SK-N-SH (cell line): ENCODE results near the gene ZNF700. TPM values are rescaled to one million over a fixed set of nuclear protein-coding genes. Genes with fewer than 3 reads are reported as not detected.

Experiments
- CTCF ChIA-PET: fragments of 300-600, 350-600 bp; formaldehyde crosslinking; extraction: SDS; loops from one replicate; lab custom pipeline; 2021; lab: Yijun Ruan, JAX
- POLR2A ChIA-PET: fragments of 350-600 bp; sonication (Branson Sonifier 250); formaldehyde crosslinking; extraction: SDS; loops from one replicate; lab custom pipeline; 2020; ENCODE audit warnings: antibody characterized with exemption, inconsistent platforms; lab: Yijun Ruan, JAX
- DNase-seq: peaks from one replicate; pipeline ENCODE4 v3.0.0; 2012
- H2AFZ ChIP-seq: fragments of 200-600 bp; sonication (generic); 2 replicates; pipeline ENCODE4 v1.8.1; 2016; ENCODE audit warnings: antibody characterized with exemption, mild to moderate bottlenecking, low read depth
- H3F3A ChIP-seq: fragments of 200-600 bp; sonication (generic); replicated peaks from 2 replicates; pipeline ENCODE3; 2016; ENCODE audit warnings: antibody characterized with exemption, mild to moderate bottlenecking; ENCODE audit not compliant: insufficient read depth
- H3K27ac ChIP-seq, 2 experiments: fragments of 200-500 bp in 1 of 2; fragments of 200-600 bp in 1 of 2; sonication (Bioruptor generic) in 1 of 2; sonication (generic), shearing (Covaris generic) in 1 of 2; 2 replicates each; pipeline versions ENCODE4 v1.5.1 to v1.6.1; 2014 to 2016; ENCODE audit warnings: low read depth in 2 of 2, inconsistent platforms in 1 of 2, low read length in 1 of 2, mild to moderate bottlenecking in 1 of 2, mixed read lengths in 1 of 2
- H3K27me3 ChIP-seq: fragments of 200-600 bp; sonication (generic), shearing (Covaris generic); 2 replicates; pipeline ENCODE4 v1.6.1; 2016; ENCODE audit warnings: mixed run types; ENCODE audit not compliant: insufficient read depth
- H3K36me3 ChIP-seq, 2 experiments: fragments of 200-500 bp in 1 of 2; fragments of 200-600 bp in 1 of 2; sonication (Bioruptor generic) in 1 of 2; sonication (generic) in 1 of 2; replicated peaks in 1 of 2; 2 replicates each; pipeline versions ENCODE3 to v1.5.1; 2014 to 2016; ENCODE audit warnings: low read length in 1 of 2, mild to moderate bottlenecking in 1 of 2; ENCODE audit not compliant: insufficient read depth in 2 of 2, control insufficient read depth in 1 of 2
- H3K4me1 ChIP-seq, 2 experiments: fragments of 200-500 bp in 1 of 2; fragments of 200-600 bp in 1 of 2; sonication (Bioruptor generic) in 1 of 2; sonication (generic), shearing (Covaris generic) in 1 of 2; 2 replicates each; pipeline versions ENCODE4 v1.5.1 to v1.6.1; 2014 to 2016; ENCODE audit warnings: low read depth in 1 of 2, low read length in 1 of 2, mixed run types in 1 of 2; ENCODE audit not compliant: insufficient read depth in 2 of 2, control insufficient read depth in 1 of 2
- H3K4me2 ChIP-seq: fragments of 200-600 bp; sonication (generic), shearing (Covaris generic); 2 replicates; pipeline ENCODE4 v1.6.1; 2017; ENCODE audit warnings: mixed run types
- H3K4me3 ChIP-seq, 2 experiments: fragments of 200-500 bp in 1 of 2; fragments of 200-600 bp in 1 of 2; sonication (Bioruptor generic) in 1 of 2; sonication (generic), shearing (Covaris generic) in 1 of 2; 2 replicates each; pipeline versions ENCODE4 v1.5.1 to v1.8.1; 2014 to 2016; ENCODE audit warnings: low read depth in 2 of 2, inconsistent platforms in 1 of 2, low read length in 1 of 2, mild to moderate bottlenecking in 1 of 2, mixed read lengths in 1 of 2, moderate library complexity in 1 of 2
- H3K79me2 ChIP-seq: fragments of 200-600 bp; sonication (generic); 2 replicates; pipeline ENCODE4 v1.8.1; 2017; ENCODE audit warnings: mild to moderate bottlenecking; ENCODE audit not compliant: insufficient read depth
- H3K9ac ChIP-seq: fragments of 200-600 bp; sonication (generic); 2 replicates; pipeline ENCODE4 v1.6.1; 2017; ENCODE audit warnings: mixed run types
- H3K9me2 ChIP-seq: fragments of 200-600 bp; sonication (generic); 2 replicates; pipeline ENCODE4 v1.6.1; 2017; ENCODE audit warnings: mixed run types
- H3K9me3 ChIP-seq: fragments of 200-600 bp; sonication (generic); 2 replicates; pipeline ENCODE4 v1.6.1; 2017; ENCODE audit warnings: mixed run types, mild to moderate bottlenecking, moderate library complexity
- H4K20me1 ChIP-seq: fragments of 200-600 bp; sonication (generic); 2 replicates; pipeline ENCODE4 v1.6.1; 2017; ENCODE audit warnings: mild to moderate bottlenecking, mixed run types; ENCODE audit not compliant: insufficient read depth
- CHD2 ChIP-seq: fragments of 150-350 bp; IDR thresholded peaks from 2 replicates; pipeline ENCODE4 v1.6.1; 2018; ENCODE audit warnings: low read length; ENCODE audit not compliant: partially characterized antibody
- CTCF ChIP-seq: fragments of 200-600 bp; sonication (generic); IDR thresholded peaks from 2 replicates; pipeline ENCODE4 v1.6.1; 2017; ENCODE audit warnings: antibody characterized with exemption, mild to moderate bottlenecking, moderate library complexity
- ELF1 ChIP-seq: IDR thresholded peaks from 2 replicates; pipeline ENCODE4 v1.4.0; 2012
- EZH2phosphoT487 ChIP-seq: fragments of 200-600 bp; sonication (generic); IDR thresholded peaks from 2 replicates; pipeline ENCODE4 v1.6.1; 2017; ENCODE audit warnings: low read depth, mixed run types, mild to moderate bottlenecking, antibody characterized with exemption, moderate library complexity, borderline replicate concordance
- FOXJ3 ChIP-seq: sonication (generic); formaldehyde crosslinking; IDR thresholded peaks from 2 replicates; pipeline ENCODE4 v1.5.1; 2020; ENCODE audit warnings: mild to moderate bottlenecking, missing genetic modification reagents
- FOXM1 ChIP-seq: IDR thresholded peaks from 2 replicates; pipeline ENCODE4 v1.4.0; 2012; ENCODE audit warnings: low read depth, mild to moderate bottlenecking
- GABPA ChIP-seq: IDR thresholded peaks from 2 replicates; pipeline ENCODE4 v1.4.0; 2012; ENCODE audit warnings: low read depth, mild to moderate bottlenecking
- GATA2 ChIP-seq: sonication (generic); formaldehyde crosslinking; IDR thresholded peaks from 2 replicates; pipeline ENCODE4 v1.5.0; 2020; ENCODE audit warnings: mild to moderate bottlenecking, missing genetic modification reagents
- IRF3 ChIP-seq: fragments of 150-350 bp; IDR thresholded peaks from 2 replicates; pipeline ENCODE4 v1.6.1; 2016; ENCODE audit warnings: mild to moderate bottlenecking, low read depth, low read length
- MEF2A ChIP-seq: IDR thresholded peaks from 2 replicates; pipeline ENCODE4 v1.4.0; 2012; ENCODE audit warnings: low read depth, borderline replicate concordance
- MXI1 ChIP-seq: IDR thresholded peaks from 2 replicates; pipeline ENCODE4 v1.6.1; 2012; ENCODE audit warnings: mild to moderate bottlenecking, low read depth, low read length, improper control_type of control experiment
- NFIC ChIP-seq: IDR thresholded peaks from 2 replicates; pipeline ENCODE4 v1.4.0; 2012; ENCODE audit warnings: borderline replicate concordance
- NRF1 ChIP-seq: IDR thresholded peaks from 2 replicates; pipeline ENCODE4 v1.6.1; 2012; ENCODE audit warnings: low read depth, mild to moderate bottlenecking, low read length
- PBX3 ChIP-seq: IDR thresholded peaks from 2 replicates; pipeline ENCODE4; 2012
- POLR2AphosphoS5 ChIP-seq: IDR thresholded peaks from 2 replicates; pipeline ENCODE4 v1.6.1; 2012; ENCODE audit warnings: low read depth, low read length
- RCOR1 ChIP-seq: fragments of 150-350 bp; IDR thresholded peaks from 2 replicates; pipeline ENCODE4 v1.6.1; 2017; ENCODE audit warnings: antibody characterized with exemption, low read length
- RFX5 ChIP-seq: IDR thresholded peaks from 2 replicates; pipeline ENCODE4 v1.6.1; 2012; ENCODE audit warnings: mild to moderate bottlenecking, improper control_type of control experiment, low read length
- RXRA ChIP-seq: IDR thresholded peaks from 2 replicates; pipeline ENCODE4 v1.4.0; 2012; ENCODE audit warnings: low read depth, mild to moderate bottlenecking, borderline replicate concordance
- SIN3A ChIP-seq: IDR thresholded peaks from 2 replicates; pipeline ENCODE4 v1.6.1; 2012; ENCODE audit warnings: low read depth, mild to moderate bottlenecking, low read length, moderate library complexity, borderline replicate concordance
- SMC3 ChIP-seq: IDR thresholded peaks from 2 replicates; pipeline ENCODE4 v1.6.1; 2012; ENCODE audit warnings: low read depth, low read length, improper control_type of control experiment
- TCF12 ChIP-seq: IDR thresholded peaks from 2 replicates; pipeline ENCODE4 v1.4.0; 2012
- USF1 ChIP-seq: IDR thresholded peaks from 2 replicates; pipeline ENCODE4 v1.4.0; 2012; ENCODE audit warnings: low read depth, borderline replicate concordance
- USF2 ChIP-seq: fragments of 150-350 bp; IDR thresholded peaks from 2 replicates; pipeline ENCODE4 v1.6.1; 2017; ENCODE audit warnings: antibody characterized with exemption, low read length, low read depth, borderline replicate concordance
- YY1 ChIP-seq: IDR thresholded peaks from 2 replicates; pipeline ENCODE4 v1.4.0; 2012; ENCODE audit warnings: low read depth, mild to moderate bottlenecking
- ZBTB33 ChIP-seq: IDR thresholded peaks from 2 replicates; pipeline ENCODE4 v1.4.0; 2012; ENCODE audit warnings: low read depth, borderline replicate concordance
- WGBS: methylation state at CpG from one replicate; pipeline ENCODE4 v1.1.6; 2017; ENCODE audit warnings: low lambda C conversion rate; 5-methylcytosine and 5-hydroxymethylcytosine counted together
- polyA plus RNA-seq, 3 experiments: library from polyadenylated mRNA; depleted of rRNA; stranded (reverse); fragments of >200 nt; gene quantifications; 2 replicates each; pipeline ENCODE4 v1.2.3, GENCODE V29; 2012

Gene ZNF700
- polyA plus RNA-seq, 1 of the 3 experiments (the other 2 are of a cell fraction), result 3.5 TPM

- H3K9me3 ChIP-seq, result no peaks in the 10 kb centered on the region
- H3K9ac ChIP-seq, result peak within 1 kb of the TSS; percentile 51
- H3F3A ChIP-seq, result no peaks in the 10 kb centered on the region
- peak within 1 kb of the TSS; percentile 96 for H2AFZ ChIP-seq
- POLR2A ChIA-PET, result interaction anchor here (0.6 kb wide), 1 partner anchor 177 kb away, joined by 3 read pairs; the partner anchor contains the start of gene ZNF844
- no peaks in the 10 kb centered on the region for H3K27me3 ChIP-seq
- CTCF ChIA-PET, result interaction anchor here (0.6 to 2.5 kb wide), 6 partner anchors 36 to 172 kb away, joined by 3 to 15 read pairs (median 4); partner anchors contain the start of gene ZNF491
- 0 out of 2 replicates have a peak, but pooled peaks cover 3% of the 10 kb centered on the region for H3K79me2 ChIP-seq
- no peaks in the 10 kb centered on the region for H3K36me3 ChIP-seq
- peak within 1 kb of the TSS; percentile 70 to 77 for H3K4me3 ChIP-seq
- H3K9me2 ChIP-seq, result no peaks in the 10 kb centered on the region
- H4K20me1 ChIP-seq, result no peaks in the 10 kb centered on the region
- peak; percentile 89 for DNase-seq
- H3K4me1 ChIP-seq, result peaks cover 0 to 3% of the 10 kb centered on the region in 2 experiments; a peak in 1 of 4 replicates
- H3K4me2 ChIP-seq, result peak within 1 kb of the TSS; percentile 83
- 3% methylated on average over 16 of the region's 56 CpGs for WGBS
- peak within 1 kb of the TSS in 1 of 2 experiments; percentile 89; a peak in 2 of 4 replicates for H3K27ac ChIP-seq
- TF ChIP-seq EZH2phosphoT487 (no peak), USF2 (no peak), GATA2 (CRISPR knock-in tag) (no peak), TCF12 (no peak), RXRA (no peak), PBX3 (peak; percentile 96), RFX5 (no peak; the same call in 1 of the 2 replicates), CTCF (peak; percentile 25), NFIC (no peak), GABPA (no peak), SIN3A (no peak), POLR2AphosphoS5 (peak; percentile 20; the same call in 1 of the 2 replicates), FOXJ3 (CRISPR knock-in tag) (no peak), RCOR1 (no peak), FOXM1 (no peak), NRF1 (no peak), ELF1 (no peak), YY1 (no peak), ZBTB33 (no peak), USF1 (no peak), CHD2 (no peak), IRF3 (no peak), SMC3 (no peak), MXI1 (peak; percentile 68; the same call in 1 of the 2 replicates), MEF2A (no peak)
These were observed 37.0 kb upstream of the ZNF700 start, which contains the start of gene ZNF69 for GRCh38 chr19:11887611-11888531. Gene ZNF69, plus strand, starts transcription at chr19:11887782. Its CDS starts 142 bp downstream, at chr19:11887924.
